HG03039 (cell line): ENCODE results near the gene FBLN7.
"Not testable (repeated sequence)": the region's sequence is repeated elsewhere in the genome, so short reads cannot be mapped to it uniquely, and the experiment has no call there.

Source experiments
- ATAC-seq: cut with Tn5 transposase; IDR thresholded peaks from one replicate; pipeline ENCODE4 v1.9.1; 2021; ENCODE audit warnings: mild to moderate bottlenecking, moderate library complexity; ENCODE audit not compliant: unreplicated experiment

FBLN7 gene

GRCh38 chr2:112138159-112139032, at the start of gene FBLN7:
TSS of gene FBLN7 (plus strand) at chr2:112138385. CDS start at chr2:112138656, 271 bp downstream.
- no peak for ATAC-seq

- no peak for ATAC-seq
Measured at GRCh38 chr2:112089375-112089774, 48.8 kb upstream of the FBLN7 start.

GRCh38 chr2:112092286-112093041, 45.7 kb upstream of the FBLN7 start:
- ATAC-seq = no peak

- ATAC-seq = no peak
Measured at GRCh38 chr2:112093216-112093615, 45.0 kb upstream of the FBLN7 start.

GRCh38 chr2:112095681-112096080, 42.5 kb upstream of the FBLN7 start:
- no peak for ATAC-seq

- ATAC-seq = no peak
Measured at GRCh38 chr2:112096098-112096497, 42.1 kb upstream of the FBLN7 start.

- ATAC-seq = no peak
Measured at GRCh38 chr2:112108178-112108832, 29.9 kb upstream of the FBLN7 start.

GRCh38 chr2:112109278-112109677, 28.9 kb upstream of the FBLN7 start:
- ATAC-seq = no peak

GRCh38 chr2:112110966-112111365, 27.2 kb upstream of the FBLN7 start:
- ATAC-seq = no peak

GRCh38 chr2:112113354-112113753, 24.8 kb upstream of the FBLN7 start:
- not testable (repeated sequence) for ATAC-seq

- no peak for ATAC-seq
Measured at GRCh38 chr2:112118148-112118547, 20.0 kb upstream of the FBLN7 start.

- no peak for ATAC-seq
Measured at GRCh38 chr2:112121682-112122254, 16.4 kb upstream of the FBLN7 start.

GRCh38 chr2:112129060-112129459, 9.1 kb upstream of the FBLN7 start:
- no peak for ATAC-seq

GRCh38 chr2:112133344-112133743, 4.8 kb upstream of the FBLN7 start:
- no peak for ATAC-seq

GRCh38 chr2:112134120-112134519, 4.1 kb upstream of the FBLN7 start:
- ATAC-seq = no peak

GRCh38 chr2:112136096-112136495, 2.1 kb upstream of the FBLN7 start:
- ATAC-seq = no peak

- ATAC-seq = no peak
Measured at GRCh38 chr2:112137516-112138158, 548 bp upstream of the FBLN7 start.

- not testable (repeated sequence) for ATAC-seq
Measured at GRCh38 chr2:112139033-112139614, 939 bp downstream of the FBLN7 start.

- not testable (repeated sequence) for ATAC-seq
Measured at GRCh38 chr2:112139661-112140204, 1.5 kb downstream of the FBLN7 start.
